Measurements from ENCODE around the gene NOL7. TPM values are rescaled to one million over a fixed set of nuclear protein-coding genes. Genes with fewer than 3 reads are reported as not detected.

NOL7 gene
- polyA plus RNA-seq, 3 donors = 22.7 to 58.5 (median 56.9) TPM

- Histone ChIP-seq H3K27me3 (ENCODE audit: control insufficient read depth in 2 of 2, insufficient read depth in 2 of 2, low read length in 2 of 2) (no peaks in the 10 kb centered on the region), H3K27ac (ENCODE audit: low read depth in 1 of 2, low read length in 2 of 2) (no peak overlapping the region), H3K79me2 (ENCODE audit: insufficient read depth, low read length) (no peaks in the 10 kb centered on the region), H4K20me1 (ENCODE audit: insufficient read depth, low read length) (no peaks in the 10 kb centered on the region), H3K4me3 (replicated peaks in 1 of 3; ENCODE audit: low read depth in 2 of 3, low read length in 3 of 3) (no peak overlapping the region), H3K4me1 (ENCODE audit: control insufficient read depth in 1 of 2, insufficient read depth in 2 of 2, low read length in 2 of 2) (no peaks in the 10 kb centered on the region), H3K9ac (ENCODE audit: insufficient read depth, low read length, poor library complexity, severe bottlenecking) (no peak overlapping the region), H3K9me3 (replicated peaks in 1 of 2; ENCODE audit: control insufficient read depth in 1 of 2, insufficient read depth in 1 of 2, low read length in 2 of 2) (no peaks in the 10 kb centered on the region), H3K36me3 (replicated peaks in 1 of 2; ENCODE audit: control insufficient read depth in 1 of 2, insufficient read depth in 2 of 2, low read length in 2 of 2) (peaks cover 44 to 74% of the 10 kb centered on the region in 2 donors), H2AFZ (ENCODE audit: insufficient read depth, low read depth, low read length, poor library complexity, severe bottlenecking) (no peak overlapping the region), H3K4me2 (replicated peaks; ENCODE audit: extremely low read depth, low read length, poor library complexity, severe bottlenecking) (no peak overlapping the region)
- Mint-ChIP-seq H3K4me3 (no peak overlapping the region), H3K9me3 (no peaks in the 10 kb centered on the region), H3K36me3 (peaks cover 64 to 72% of the 10 kb centered on the region in 2 donors), H3K4me1 (no peaks in the 10 kb centered on the region), H3K27me3 (ENCODE audit: low read depth in 3 of 3) (peaks cover 0 to 2% (median 0%) of the 10 kb centered on the region in 3 donors), H3K27ac (no peak overlapping the region)
- no peak for TF ChIP-seq CTCF (IDR thresholded peaks at IDR 0.05)
- DNase-seq = no peak
- intact Hi-C loops (cut with micrococcal nuclease) = no loop called here
- WGBS (ENCODE audit: insufficient coverage) = no CpG with 5 or more reads among the region's 4 CpGs
Measured at GRCh38 chr6:13597073-13597472, 18.1 kb upstream of the NOL7 start.

DNA sequence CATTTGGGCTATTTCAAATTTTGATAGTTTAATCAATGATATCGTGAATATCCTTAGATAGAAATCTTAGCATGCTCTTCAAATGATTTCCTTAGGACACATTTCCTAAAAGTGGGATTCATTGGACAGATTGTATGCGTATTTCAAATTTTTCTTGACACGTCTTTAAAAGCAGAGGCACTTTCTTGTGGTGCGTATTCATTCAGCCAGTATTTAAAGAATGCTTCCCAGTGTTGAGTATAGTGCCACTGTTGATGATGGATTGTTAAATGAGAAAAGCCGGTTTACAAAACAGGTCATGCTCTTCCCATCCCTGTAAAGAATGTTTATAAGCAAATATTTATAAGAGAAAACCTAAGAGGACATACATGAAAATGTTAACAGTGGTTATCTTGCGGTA lies 15.1 kb upstream of the NOL7 start:
- H3K27ac ChIP-seq (ENCODE audit: low read depth in 1 of 2, low read length in 2 of 2) = no peak overlapping the region
- Mint-ChIP-seq H3K9me3 (no peaks in the 10 kb centered on the region), H3K4me3 (no peak overlapping the region)

More for the DNA sequence above, 15.1 kb upstream of the NOL7 start:
- Histone ChIP-seq H3K36me3 (replicated peaks in 1 of 2; ENCODE audit: control insufficient read depth in 1 of 2, insufficient read depth in 2 of 2, low read length in 2 of 2) (peaks cover 36 to 56% of the 10 kb centered on the region in 2 donors), H3K4me1 (ENCODE audit: control insufficient read depth in 1 of 2, insufficient read depth in 2 of 2, low read length in 2 of 2) (no peaks in the 10 kb centered on the region), H4K20me1 (ENCODE audit: insufficient read depth, low read length) (no peaks in the 10 kb centered on the region), H2AFZ (ENCODE audit: insufficient read depth, low read depth, low read length, poor library complexity, severe bottlenecking) (no peak overlapping the region), H3K4me2 (replicated peaks; ENCODE audit: extremely low read depth, low read length, poor library complexity, severe bottlenecking) (no peak overlapping the region), H3K9me3 (replicated peaks in 1 of 2; ENCODE audit: control insufficient read depth in 1 of 2, insufficient read depth in 1 of 2, low read length in 2 of 2) (no peaks in the 10 kb centered on the region), H3K4me3 (replicated peaks in 1 of 3; ENCODE audit: low read depth in 2 of 3, low read length in 3 of 3) (no peak overlapping the region), H3K79me2 (ENCODE audit: insufficient read depth, low read length) (no peaks in the 10 kb centered on the region), H3K27me3 (ENCODE audit: control insufficient read depth in 2 of 2, insufficient read depth in 2 of 2, low read length in 2 of 2) (no peaks in the 10 kb centered on the region), H3K9ac (ENCODE audit: insufficient read depth, low read length, poor library complexity, severe bottlenecking) (no peak overlapping the region)
- Mint-ChIP-seq H3K27ac (no peak overlapping the region), H3K36me3 (peaks cover 65 to 69% of the 10 kb centered on the region in 2 donors), H3K4me1 (no peaks in the 10 kb centered on the region), H3K27me3 (ENCODE audit: low read depth in 3 of 3) (peaks cover 0 to 2% (median 0%) of the 10 kb centered on the region in 3 donors)
- no peak for TF ChIP-seq CTCF (IDR thresholded peaks at IDR 0.05)
- no peak for DNase-seq
- WGBS (ENCODE audit: insufficient coverage) = no CpG with 5 or more reads among the region's 6 CpGs
- intact Hi-C loops (cut with micrococcal nuclease) = no loop called here

Data from CD14-positive monocyte (primary cell).